Measurements from ENCODE around the gene FARS2. TPM values are rescaled to one million over a fixed set of nuclear protein-coding genes. Genes with fewer than 3 reads are reported as not detected.

Gene FARS2
- total RNA-seq, 1 donor from 2014 or later: 27.4 TPM

GRCh38 chr6:5249451-5250122 is 11.7 kb upstream of the FARS2 start:
- no peak for DNase-seq (ENCODE audit: low spot score)

GRCh38 chr6:5250451-5250850 is 10.9 kb upstream of the FARS2 start:
- DNase-seq (ENCODE audit: low spot score): no peak

GRCh38 chr6:5250911-5251310 is 10.4 kb upstream of the FARS2 start:
- DNase-seq (ENCODE audit: low spot score): no peak

GRCh38 chr6:5256952-5257351 is 4.4 kb upstream of the FARS2 start:
- DNase-seq (ENCODE audit: low spot score): no peak

- DNase-seq (ENCODE audit: low spot score): no peak
Measured at GRCh38 chr6:5257400-5257799, 3.9 kb upstream of the FARS2 start.

GRCh38 chr6:5259428-5259827 is 1.9 kb upstream of the FARS2 start:
- DNase-seq (ENCODE audit: low spot score): no peak

- peak; percentile 70 for DNase-seq (ENCODE audit: low spot score)
Measured at GRCh38 chr6:5260111-5260620, 1.1 kb upstream of the FARS2 start.

- no peak for DNase-seq (ENCODE audit: low spot score)
Measured at GRCh38 chr6:5261545-5262109, 314 bp downstream of the FARS2 start.

GRCh38 chr6:5266423-5266822 is 5.1 kb downstream of the FARS2 start:
- DNase-seq (ENCODE audit: low spot score): no peak

- DNase-seq (ENCODE audit: low spot score): no peak
Measured at GRCh38 chr6:5270093-5270680, 8.9 kb downstream of the FARS2 start.

- no peak for DNase-seq (ENCODE audit: low spot score)
Measured at GRCh38 chr6:5271926-5272325, 10.6 kb downstream of the FARS2 start.

- no peak for DNase-seq (ENCODE audit: low spot score)
Measured at GRCh38 chr6:5274231-5274630, 12.9 kb downstream of the FARS2 start.

- no peak for DNase-seq (ENCODE audit: low spot score)
Measured at GRCh38 chr6:5275497-5275896, 14.2 kb downstream of the FARS2 start.

GRCh38 chr6:5276581-5276980 is 15.3 kb downstream of the FARS2 start:
- no peak for DNase-seq (ENCODE audit: low spot score)

- no peak for DNase-seq (ENCODE audit: low spot score)
Measured at GRCh38 chr6:5277589-5277988, 16.3 kb downstream of the FARS2 start.

GRCh38 chr6:5278047-5278446 is 16.7 kb downstream of the FARS2 start:
- no peak for DNase-seq (ENCODE audit: low spot score)

- DNase-seq (ENCODE audit: low spot score): no peak
Measured at GRCh38 chr6:5278565-5279120, 17.3 kb downstream of the FARS2 start.

GRCh38 chr6:5279891-5280338 is 18.6 kb downstream of the FARS2 start:
- no peak for DNase-seq (ENCODE audit: low spot score)

GRCh38 chr6:5280920-5281319 is 19.6 kb downstream of the FARS2 start:
- no peak for DNase-seq (ENCODE audit: low spot score)

GRCh38 chr6:5282191-5282623 is 20.9 kb downstream of the FARS2 start:
- no peak for DNase-seq (ENCODE audit: low spot score)

- DNase-seq (ENCODE audit: low spot score): no peak
Measured at GRCh38 chr6:5285081-5285480, 23.8 kb downstream of the FARS2 start.

GRCh38 chr6:5285526-5285925 is 24.2 kb downstream of the FARS2 start:
- DNase-seq (ENCODE audit: low spot score): no peak

GRCh38 chr6:5286780-5287179 is 25.5 kb downstream of the FARS2 start:
- DNase-seq (ENCODE audit: low spot score): no peak
